Heart right ventricle (tissue), 16 donors: ENCODE data around the gene HPCAL1. TPM values are rescaled to one million over a fixed set of nuclear protein-coding genes. Genes with fewer than 3 reads are reported as not detected.
"Not testable (repeated sequence)": the region's sequence is repeated elsewhere in the genome, so short reads cannot be mapped to it uniquely, and the experiment has no call there.

Source experiments
- ATAC-seq, 8 donors: fragments of 200-7000 bp; cut with Tn5 transposase; one replicate each; pipeline ENCODE4 v1.9.1; 2020; ENCODE audit warnings: mild to moderate bottlenecking in 8 of 8, moderate library complexity in 8 of 8, moderate number of reproducible peaks in 1 of 8
- DNase-seq, 2 donors: peaks; one replicate each; pipeline ENCODE4 v3.0.0-alpha.2; 2020
- H3K27ac ChIP-seq, 10 donors: fragments of 200-600 bp; sonication (generic) in 2 of 10; one replicate each; pipeline versions ENCODE4 v1.5.0 to v1.8.0; 2020 to 2022; ENCODE audit warnings: mild to moderate bottlenecking in 3 of 10
- H3K27me3 ChIP-seq, 7 donors: fragments of 200-600 bp; one replicate each; pipeline ENCODE4 v1.8.0; 2021 to 2022; ENCODE audit warnings: mild to moderate bottlenecking in 2 of 7
- H3K36me3 ChIP-seq, 9 donors: fragments of 200-600 bp; sonication (generic) in 1 of 9; one replicate each; pipeline versions ENCODE4 v1.5.0 to v1.8.0; 2020 to 2022; ENCODE audit warnings: mild to moderate bottlenecking in 2 of 9
- H3K4me1 ChIP-seq, 9 donors: fragments of 200-600 bp; sonication (generic) in 1 of 9; one replicate each; pipeline versions ENCODE4 v1.5.0 to v1.8.0; 2020 to 2022; ENCODE audit warnings: mild to moderate bottlenecking in 4 of 9
- H3K4me3 ChIP-seq, 10 donors: fragments of 200-600 bp; sonication (generic) in 2 of 10; one replicate each; pipeline versions ENCODE4 v1.5.0 to v1.8.0; 2020 to 2022; ENCODE audit warnings: mild to moderate bottlenecking in 7 of 10, moderate library complexity in 2 of 10
- H3K9me3 ChIP-seq, 11 donors: fragments of 200-600 bp in 10 of 11; sonication (generic) in 2 of 11; one replicate each; pipeline versions ENCODE4 v1.5.0 to v1.8.0; 2013 to 2022; ENCODE audit warnings: mild to moderate bottlenecking in 2 of 11, control low read depth in 1 of 11, moderate library complexity in 1 of 11
- CTCF ChIP-seq, 9 donors: fragments of 200-600 bp; sonication (generic) in 2 of 9; IDR thresholded peaks; one replicate each; pipeline versions ENCODE4 v1.5.0 to v1.8.0; 2021 to 2022; ENCODE audit warnings: antibody characterized with exemption in 9 of 9, mild to moderate bottlenecking in 5 of 9, moderate library complexity in 1 of 9
- WGBS, 2 donors: extraction: QIAGEN DNeasy Blood & Tissue Kit; methylation state at CpG; one replicate each; pipeline ENCODE4 v1.1.7; 2013; ENCODE audit warnings: inconsistent platforms in 1 of 2; 5-methylcytosine and 5-hydroxymethylcytosine counted together
- intact Hi-C, 10 donors: fragments of 100-400 bp; cut with DNase I; formaldehyde crosslinking; loops; one replicate each; pipeline versions ENCODE4 v1.11.1 to v1.14.2; 2022
- polyA plus RNA-seq, 2 donors: library from polyadenylated mRNA; stranded (reverse); fragments of 200-250 nt; gene quantifications; one replicate each; pipeline ENCODE4 v1.2.3, GENCODE V29; 2013
- total RNA-seq, 10 donors: library from RNA; stranded (reverse); fragmentation: NEBNext Ultra II Directional in 3 of 10; extraction: Animal tissue kit (Norgen Biotek cat#: 25700) in 3 of 10; gene quantifications; one replicate each; pipeline versions ENCODE4 v1.2.1 to v1.2.4, GENCODE V29; 2021 to 2023
- donor health status: Arrhythmogenic right ventricular cardiomyopathy.
- donor health status: ischemic (EF 13 %, LVEDD 7.1; RV severe dilation, severe dysfunction).
- donor health status: healthy with polysubstance abuse.
- donor health status: DM: no; HTN: yes; CAD: no.
- donor health status: DM: no; HTN: no; CAD: no.
- donor health status: ischemic (EF 25% LVEDD 6.9; RV normal size, moderate dysfunction).
- donor health status: ischemic (EF 25% LVEDD 5.7; RV mildly dilated, moderate dysfunction).
- donor health status: healthy.
- donor health status: DM: yes; HTN: yes; CAD: no.
- donor health status: Ischemic cardiomyopathy.
- donor health status: ischemic (EF 35%, LVEDD 5.7; RV mildly dilated, moderate dysfunction).
- donor health status: nonischemic (EF 11% LVEDD 7.7; RV severe dilation, severe dysfunction).
- donor health status: DM: yes; HTN: yes; CAD: no.
- donor health status: PGD.
- donor health status: ischemic (EF 29% LVEDD 5.4; RV normal size, mild dysfunction).
- donor health status: nonischemic (EF 23%, LVEDD 6.1; RV moderate dilation, normal function).

The HPCAL1 gene
- total and polyA plus RNA-seq, 12 donors = 15.8 to 49.2 (median 27.5) TPM

- H3K27me3 ChIP-seq = no peaks in the 10 kb centered on the region
- H3K36me3 ChIP-seq = no peaks in the 10 kb centered on the region
- peaks cover 0 to 25% (median 12%) of the 10 kb centered on the region in 11 donors for H3K9me3 ChIP-seq
- no peak overlapping the region for H3K4me3 ChIP-seq
- DNase-seq = no peak
- H3K27ac ChIP-seq = peak overlapping the region in 2 of 10 donors; percentile 49 to 59
- no peak for ATAC-seq
- 86 to 88% methylated on average over 16 of the region's 16 CpGs for WGBS, 2 donors
- no peak for TF ChIP-seq CTCF (IDR thresholded peaks at IDR 0.05)
- H3K4me1 ChIP-seq = peaks cover 0 to 32% (median 4%) of the 10 kb centered on the region in 9 donors
- intact Hi-C loops = no loop called here
Observed at GRCh38 chr2:10297191-10297830, 5.4 kb upstream of the HPCAL1 start.

- intact Hi-C loops = no loop called here
- ATAC-seq = peak in 5 of 8 donors; percentile 12 to 37 (median 26)
Observed at GRCh38 chr2:10297959-10298531, 4.7 kb upstream of the HPCAL1 start.

GRCh38 chr2:10298777-10299176 is 3.9 kb upstream of the HPCAL1 start:
- H3K27me3 ChIP-seq, H3K36me3 ChIP-seq, H3K4me3 ChIP-seq, intact Hi-C loops, DNase-seq, ATAC-seq: not testable (repeated sequence)
- peak overlapping the region in 2 of 10 donors; percentile 49 to 59 for H3K27ac ChIP-seq
- H3K4me1 ChIP-seq = peaks cover 0 to 35% (median 15%) of the 10 kb centered on the region in 9 donors
- H3K9me3 ChIP-seq = peaks cover 0 to 19% (median 8%) of the 10 kb centered on the region in 11 donors

More at GRCh38 chr2:10297959-10298531, 4.7 kb upstream of the HPCAL1 start:
- 39 to 50% methylated on average over 7 of the region's 7 CpGs for WGBS, 2 donors
- peak overlapping the region in 4 of 10 donors; percentile 16 to 59 (median 43) for H3K27ac ChIP-seq
- H3K36me3 ChIP-seq = no peaks in the 10 kb centered on the region
- H3K9me3 ChIP-seq = peaks cover 0 to 25% (median 12%) of the 10 kb centered on the region in 11 donors
- H3K27me3 ChIP-seq = no peaks in the 10 kb centered on the region
- H3K4me3 ChIP-seq = no peak overlapping the region
- TF ChIP-seq CTCF (IDR thresholded peaks at IDR 0.05) = no peak
- peaks cover 0 to 32% (median 8%) of the 10 kb centered on the region in 9 donors for H3K4me1 ChIP-seq
- peak in 1 of 2 donors; percentile 57 for DNase-seq

- DNase-seq (no peak), ATAC-seq (no peak)
- 71 to 90% methylated on average over 3 of the region's 3 CpGs for WGBS, 2 donors
- Histone ChIP-seq H3K27me3 (no peaks in the 10 kb centered on the region), H3K27ac (no peak overlapping the region), H3K4me1 (peaks cover 0 to 51% (median 21%) of the 10 kb centered on the region in 9 donors), H3K9me3 (peaks cover 0 to 8% (median 0%) of the 10 kb centered on the region in 11 donors), H3K36me3 (no peaks in the 10 kb centered on the region), H3K4me3 (no peak overlapping the region)
- intact Hi-C loops = loop anchor here in 8 of 10 donors (5.0 to 10.0 kb wide), 7 partner anchors 102 to 176 kb away; partner anchors contain the start of gene RRM2 (in 1 of the 8)
- no peak for TF ChIP-seq CTCF (IDR thresholded peaks at IDR 0.05)
Observed at GRCh38 chr2:10300328-10300920, 2.3 kb upstream of the HPCAL1 start.
